Suppressor macrophage (primary cell): ENCODE data around the gene CTCFL.

Experiments used
- DNase-seq, 4 experiments: peaks; one replicate each; pipeline ENCODE4 v3.0.0-alpha.2; 2020 to 2022
- total RNA-seq, 17 experiments: gene quantifications; one replicate each; lab custom pipeline; 2026; ENCODE audit warnings: mixed read lengths in 6 of 17, inconsistent platforms in 3 of 17; lab: John Stamatoyannopoulos, UW

Gene CTCFL
- 0 to 3.3 (median 0) reads per million in 17 experiments for total RNA-seq

- DNase-seq = no peak
Observed at GRCh38 chr20:57524511-57525176, at the start of gene CTCFL. TSS of gene CTCFL (minus strand) at chr20:57525140. CDS start at chr20:57524205, 935 bp downstream.

GRCh38 chr20:57573894-57574293 is 49.0 kb upstream of the CTCFL start:
- no peak for DNase-seq

GRCh38 chr20:57573242-57573641 is 48.3 kb upstream of the CTCFL start:
- no peak for DNase-seq

- no peak for DNase-seq
Observed at GRCh38 chr20:57571782-57572416, 47.0 kb upstream of the CTCFL start.

DNA sequence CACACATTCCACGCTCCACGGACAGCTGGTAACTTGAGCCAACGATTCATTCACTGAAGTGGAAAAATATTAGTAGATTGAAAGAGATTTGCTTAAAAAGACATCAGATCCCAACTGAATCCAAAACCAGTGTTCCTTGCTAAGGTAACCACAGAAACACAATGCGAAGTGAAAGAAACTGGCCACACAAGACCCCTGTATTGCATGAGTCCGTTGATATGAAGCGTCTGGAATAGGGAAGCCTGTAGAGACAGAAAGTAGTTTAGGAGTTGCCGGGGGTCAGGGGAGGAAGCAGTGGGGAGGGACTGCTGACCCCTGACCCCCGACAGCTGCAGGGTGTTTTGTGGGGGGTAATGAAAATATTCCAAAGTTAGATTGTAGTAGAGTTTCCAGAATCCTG is 46.0 kb upstream of the CTCFL start:
- no peak for DNase-seq

DNA sequence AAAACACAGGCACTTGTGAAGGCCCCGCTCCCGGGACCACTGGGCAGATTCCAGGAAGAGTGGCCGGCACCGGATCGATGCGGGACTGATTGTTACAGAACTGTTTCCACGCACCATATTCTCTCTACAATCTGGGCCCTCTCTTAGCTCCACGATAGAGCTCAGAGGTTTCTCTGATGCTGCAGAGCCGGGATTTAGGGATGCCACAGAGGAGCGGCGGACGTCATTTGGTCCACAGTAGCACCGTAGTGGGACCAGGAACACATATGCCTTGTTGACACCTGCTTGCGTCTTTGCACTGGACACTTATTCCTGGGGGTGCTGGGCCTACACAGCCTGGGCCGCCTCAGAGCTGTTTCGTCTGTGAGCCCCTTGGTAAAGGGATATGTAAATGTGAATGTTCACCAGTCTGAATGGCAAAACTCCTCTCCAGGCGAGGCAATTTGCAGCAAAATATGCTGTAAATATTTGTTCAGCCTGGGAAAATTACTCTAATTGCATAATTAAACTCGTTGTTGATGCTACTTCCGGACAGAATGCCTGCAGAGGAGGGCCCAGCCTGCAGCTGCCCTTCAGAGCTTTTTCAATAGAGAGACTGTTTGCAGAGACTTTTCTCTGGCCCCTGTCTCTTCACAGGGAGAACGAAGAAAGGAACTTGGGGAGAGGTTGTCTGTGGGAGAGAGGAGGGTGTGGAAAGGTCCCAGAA is 45.4 kb upstream of the CTCFL start:
- no peak for DNase-seq

GRCh38 chr20:57568960-57569359 is 44.0 kb upstream of the CTCFL start:
- DNase-seq = no peak

- no peak for DNase-seq
Observed at GRCh38 chr20:57568088-57568896, 43.4 kb upstream of the CTCFL start.

DNA sequence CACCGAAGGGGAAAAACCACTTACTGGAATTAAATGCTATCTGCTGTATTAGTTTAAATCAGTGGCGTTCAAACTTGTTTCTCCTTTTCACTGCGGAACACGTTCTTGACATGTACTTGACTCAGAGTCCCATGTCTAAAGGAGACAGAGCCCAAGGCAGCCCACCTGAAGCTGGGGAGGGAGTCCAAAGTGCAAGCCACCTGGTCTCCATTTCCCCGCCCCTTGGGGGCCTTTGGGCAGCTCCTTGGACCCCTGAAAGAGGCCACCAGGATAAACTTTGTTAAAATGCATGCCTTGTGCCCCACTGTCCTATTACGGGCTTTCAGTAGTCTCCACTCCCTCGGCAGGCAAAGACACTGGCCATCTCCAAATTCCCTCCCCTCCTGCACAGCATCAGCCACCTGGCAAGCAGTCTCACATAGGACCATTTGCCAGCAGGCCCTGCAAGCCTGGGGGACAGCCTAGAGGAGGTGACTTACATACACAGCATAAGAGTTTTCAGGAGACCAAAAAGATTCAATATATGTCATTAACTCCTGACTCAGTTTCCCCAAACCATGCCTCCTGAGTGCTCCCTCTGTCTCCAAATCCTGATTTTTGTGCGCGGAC is 42.6 kb upstream of the CTCFL start:
- DNase-seq = no peak

- DNase-seq = no peak
Observed at GRCh38 chr20:57566803-57567459, 42.0 kb upstream of the CTCFL start.

DNA sequence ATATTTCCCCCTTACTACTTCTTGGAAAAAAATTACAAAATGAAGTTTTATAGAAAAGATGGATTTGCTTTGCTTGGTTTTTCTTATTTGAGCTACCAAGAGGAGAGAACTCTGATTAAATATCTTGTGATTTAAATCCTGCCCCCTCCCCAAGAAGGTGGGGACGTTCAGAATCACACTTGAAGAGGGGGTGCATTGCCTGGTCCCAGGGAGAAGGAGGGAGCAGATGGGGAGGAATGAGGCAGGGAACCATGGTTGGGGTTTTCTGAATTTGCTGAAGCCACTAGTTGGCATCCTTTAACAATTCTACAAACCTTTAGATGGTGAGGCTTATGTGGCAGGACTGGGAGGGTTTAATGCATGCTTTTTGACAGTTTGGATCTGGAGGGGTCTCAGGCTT is 41.5 kb upstream of the CTCFL start:
- no peak for DNase-seq

DNA sequence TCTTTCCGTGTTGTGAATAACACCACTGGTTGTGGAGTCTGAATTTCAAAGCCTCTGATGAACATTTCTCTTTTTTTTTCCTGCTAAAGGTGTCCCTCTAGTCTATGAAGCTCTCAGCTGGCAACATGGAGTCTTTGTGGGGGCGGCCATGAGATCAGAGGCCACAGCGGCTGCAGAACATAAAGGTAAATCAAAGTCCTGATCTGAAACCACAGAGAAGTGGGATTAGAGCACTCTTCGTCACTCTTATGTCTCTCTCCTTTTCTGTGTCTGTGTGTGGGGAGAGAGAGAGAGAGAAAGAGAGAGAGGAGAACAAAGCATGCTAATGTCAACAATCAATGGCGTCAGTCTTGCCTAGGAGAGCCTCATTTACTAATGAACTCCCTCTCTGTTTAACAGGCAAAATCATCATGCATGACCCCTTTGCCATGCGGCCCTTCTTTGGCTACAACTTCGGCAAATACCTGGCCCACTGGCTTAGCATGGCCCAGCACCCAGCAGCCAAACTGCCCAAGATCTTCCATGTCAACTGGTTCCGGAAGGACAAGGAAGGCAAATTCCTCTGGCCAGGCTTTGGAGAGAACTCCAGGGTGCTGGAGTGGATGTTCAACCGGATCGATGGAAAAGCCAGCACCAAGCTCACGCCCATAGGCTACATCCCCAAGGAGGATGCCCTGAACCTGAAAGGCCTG is 40.2 kb upstream of the CTCFL start:
- DNase-seq = no peak

DNA sequence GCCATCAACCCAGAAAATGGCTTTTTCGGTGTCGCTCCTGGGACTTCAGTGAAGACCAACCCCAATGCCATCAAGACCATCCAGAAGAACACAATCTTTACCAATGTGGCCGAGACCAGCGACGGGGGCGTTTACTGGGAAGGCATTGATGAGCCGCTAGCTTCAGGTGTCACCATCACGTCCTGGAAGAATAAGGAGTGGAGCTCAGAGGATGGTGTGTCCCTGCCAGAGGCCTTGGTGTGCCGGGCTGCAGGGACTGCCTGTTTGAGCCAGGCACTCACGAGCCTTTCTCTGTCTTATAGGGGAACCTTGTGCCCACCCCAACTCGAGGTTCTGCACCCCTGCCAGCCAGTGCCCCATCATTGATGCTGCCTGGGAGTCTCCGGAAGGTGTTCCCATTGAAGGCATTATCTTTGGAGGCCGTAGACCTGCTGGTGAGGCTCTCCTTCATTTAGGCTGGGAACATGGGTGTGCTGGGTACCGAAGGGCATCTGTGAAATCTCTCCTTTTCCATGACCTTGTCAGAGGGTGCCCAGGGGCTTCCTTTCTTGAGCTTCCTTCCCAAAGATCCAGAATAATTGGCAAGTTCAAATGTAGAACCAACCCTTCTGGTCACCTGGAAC is 39.4 kb upstream of the CTCFL start:
- DNase-seq = no peak

GRCh38 chr20:57563522-57563921 is 38.6 kb upstream of the CTCFL start:
- no peak for DNase-seq

- DNase-seq = no peak
Observed at GRCh38 chr20:57562541-57563465, 37.9 kb upstream of the CTCFL start.

DNA sequence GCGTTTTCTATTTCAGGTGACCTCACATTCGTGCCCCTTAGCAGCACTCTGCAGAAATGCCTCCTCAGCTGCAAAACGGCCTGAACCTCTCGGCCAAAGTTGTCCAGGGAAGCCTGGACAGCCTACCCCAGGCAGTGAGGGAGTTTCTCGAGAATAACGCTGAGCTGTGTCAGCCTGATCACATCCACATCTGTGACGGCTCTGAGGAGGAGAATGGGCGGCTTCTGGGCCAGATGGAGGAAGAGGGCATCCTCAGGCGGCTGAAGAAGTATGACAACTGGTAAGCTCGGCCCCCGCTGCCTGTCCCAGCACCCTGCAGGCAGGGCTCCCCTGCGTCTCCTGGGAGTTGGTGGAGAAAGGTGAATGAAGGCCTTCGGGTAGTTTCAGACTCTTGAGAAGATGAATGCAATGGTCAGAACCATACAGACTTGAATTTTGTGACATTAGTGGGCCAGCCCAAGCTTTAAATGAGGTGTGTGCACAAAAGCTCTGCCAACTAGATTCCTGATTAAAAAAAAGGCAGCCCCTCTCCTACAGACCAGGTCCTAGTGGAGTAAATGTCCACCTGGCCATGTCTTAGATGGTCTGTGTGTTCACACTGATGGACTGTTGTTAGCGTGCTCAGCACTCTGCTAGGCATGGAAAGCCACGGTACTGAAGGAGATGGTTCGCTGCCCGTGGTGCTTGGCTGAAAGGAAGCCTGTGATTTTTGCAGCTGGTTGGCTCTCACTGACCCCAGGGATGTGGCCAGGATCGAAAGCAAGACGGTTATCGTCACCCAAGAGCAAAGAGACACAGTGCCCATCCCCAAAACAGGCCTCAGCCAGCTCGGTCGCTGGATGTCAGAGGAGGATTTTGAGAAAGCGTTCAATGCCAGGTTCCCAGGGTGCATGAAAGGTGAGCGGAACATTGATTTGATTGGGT is 36.7 kb upstream of the CTCFL start:
- DNase-seq = no peak

- no peak for DNase-seq
Observed at GRCh38 chr20:57560554-57561355, 35.8 kb upstream of the CTCFL start, which contains the start of gene PCK1. TSS of gene PCK1 (plus strand) at chr20:57561110. CDS start at chr20:57561412, 302 bp downstream.
